Nephron (organoid): ENCODE results near the gene GJC1.
A peak's percentile ranks its signal among the peaks of the same experiment; 100 is the strongest.
"Not testable (repeated sequence)": the region's sequence is repeated elsewhere in the genome, so short reads cannot be mapped to it uniquely, and the experiment has no call there.

Source experiments
- H3K27ac Mint-ChIP-seq, 3 experiments: 2 replicates each; pipeline ENCODE4 v1.8.0; 2020; ENCODE audit warnings: mixed read lengths in 3 of 3, mild to moderate bottlenecking in 2 of 3, moderate library complexity in 1 of 3
- H3K27me3 Mint-ChIP-seq: 2 replicates; pipeline ENCODE4 v1.8.0; 2021; ENCODE audit warnings: low read depth, mild to moderate bottlenecking, moderate library complexity, mixed read lengths
- H3K36me3 Mint-ChIP-seq: 2 replicates; pipeline ENCODE4 v1.8.0; 2020; ENCODE audit warnings: low read depth, mixed read lengths
- H3K4me1 Mint-ChIP-seq: 2 replicates; pipeline ENCODE4 v1.8.0; 2020; ENCODE audit warnings: mixed read lengths
- H3K4me3 Mint-ChIP-seq, 3 experiments: 2 replicates each; pipeline ENCODE4 v1.8.0; 2020; ENCODE audit warnings: mild to moderate bottlenecking in 3 of 3, mixed read lengths in 3 of 3, moderate library complexity in 2 of 3
- H3K9me3 Mint-ChIP-seq: 2 replicates; pipeline ENCODE4 v1.8.0; 2020; ENCODE audit warnings: mixed read lengths
- TF ChIP-seq, protein P1 (sequence below), 3 experiments: fragments of 200-600 bp; sonication (generic); IDR thresholded peaks; one replicate each; pipeline ENCODE4 v1.5.0; 2021; ENCODE audit warnings: antibody characterized with exemption in 3 of 3; ENCODE audit not compliant: unreplicated experiment in 3 of 3

The GJC1 gene

DNA sequence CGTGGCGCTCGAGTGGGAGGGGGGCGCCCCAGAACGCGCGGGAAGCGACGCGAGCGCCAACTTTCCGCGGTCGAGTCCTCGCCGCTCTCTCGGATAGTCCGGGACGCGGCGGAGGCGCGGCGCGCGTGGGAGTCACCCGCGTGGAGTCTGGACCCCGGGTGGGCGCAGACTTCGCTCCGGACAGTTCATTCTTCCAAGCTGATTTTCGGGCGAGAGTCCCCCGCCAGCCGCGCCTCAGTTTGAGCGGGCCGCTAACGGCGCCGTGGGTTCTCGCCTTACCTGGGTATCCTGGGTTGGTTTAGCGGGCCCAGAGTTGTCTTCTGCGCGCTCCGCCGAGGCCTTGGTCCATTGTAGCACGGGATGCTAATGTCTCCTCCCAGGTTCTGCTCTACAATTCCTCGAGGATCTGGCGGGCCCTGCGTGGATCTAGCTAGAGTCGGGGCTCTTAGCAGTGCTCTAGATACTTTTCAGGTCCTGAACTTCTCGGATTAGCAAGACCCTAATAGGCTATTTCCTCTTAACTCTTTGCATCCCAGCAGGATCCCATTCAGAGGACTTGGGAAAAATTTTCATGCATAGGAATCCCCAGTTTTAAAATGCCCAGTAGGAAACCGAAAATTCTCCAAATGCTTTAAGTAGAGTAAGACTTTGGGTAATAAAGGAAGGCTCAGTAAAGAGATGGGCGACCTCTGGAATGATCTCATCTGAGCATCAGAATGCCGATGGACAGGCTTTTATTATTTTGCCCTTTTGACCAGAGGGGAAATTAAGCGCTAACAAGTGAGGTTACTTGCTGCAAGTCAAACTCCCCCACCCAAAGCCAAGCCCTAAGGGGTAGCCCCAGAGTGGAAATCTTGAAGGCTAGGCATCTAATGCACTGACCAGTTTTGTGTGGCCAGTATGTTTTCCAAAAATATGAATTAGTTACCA is 537 bp upstream of the GJC1 start:
- no peaks in the 10 kb centered on the region for H3K9me3 Mint-ChIP-seq
- peaks cover 12% of the 10 kb centered on the region for H3K4me1 Mint-ChIP-seq
- H3K27ac Mint-ChIP-seq, result peak overlapping the region; percentile 90 to 97 (median 93)
- H3K4me3 Mint-ChIP-seq, result peak overlapping the region; percentile 90 to 94 (median 92)
- no peaks in the 10 kb centered on the region for H3K36me3 Mint-ChIP-seq
- H3K27me3 Mint-ChIP-seq, result no peaks in the 10 kb centered on the region
- TF ChIP-seq, protein P1, sequence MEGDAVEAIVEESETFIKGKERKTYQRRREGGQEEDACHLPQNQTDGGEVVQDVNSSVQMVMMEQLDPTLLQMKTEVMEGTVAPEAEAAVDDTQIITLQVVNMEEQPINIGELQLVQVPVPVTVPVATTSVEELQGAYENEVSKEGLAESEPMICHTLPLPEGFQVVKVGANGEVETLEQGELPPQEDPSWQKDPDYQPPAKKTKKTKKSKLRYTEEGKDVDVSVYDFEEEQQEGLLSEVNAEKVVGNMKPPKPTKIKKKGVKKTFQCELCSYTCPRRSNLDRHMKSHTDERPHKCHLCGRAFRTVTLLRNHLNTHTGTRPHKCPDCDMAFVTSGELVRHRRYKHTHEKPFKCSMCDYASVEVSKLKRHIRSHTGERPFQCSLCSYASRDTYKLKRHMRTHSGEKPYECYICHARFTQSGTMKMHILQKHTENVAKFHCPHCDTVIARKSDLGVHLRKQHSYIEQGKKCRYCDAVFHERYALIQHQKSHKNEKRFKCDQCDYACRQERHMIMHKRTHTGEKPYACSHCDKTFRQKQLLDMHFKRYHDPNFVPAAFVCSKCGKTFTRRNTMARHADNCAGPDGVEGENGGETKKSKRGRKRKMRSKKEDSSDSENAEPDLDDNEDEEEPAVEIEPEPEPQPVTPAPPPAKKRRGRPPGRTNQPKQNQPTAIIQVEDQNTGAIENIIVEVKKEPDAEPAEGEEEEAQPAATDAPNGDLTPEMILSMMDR (IDR thresholded peaks at IDR 0.05; ENCODE audit: unreplicated experiment in 3 of 3), result no peak

DNA sequence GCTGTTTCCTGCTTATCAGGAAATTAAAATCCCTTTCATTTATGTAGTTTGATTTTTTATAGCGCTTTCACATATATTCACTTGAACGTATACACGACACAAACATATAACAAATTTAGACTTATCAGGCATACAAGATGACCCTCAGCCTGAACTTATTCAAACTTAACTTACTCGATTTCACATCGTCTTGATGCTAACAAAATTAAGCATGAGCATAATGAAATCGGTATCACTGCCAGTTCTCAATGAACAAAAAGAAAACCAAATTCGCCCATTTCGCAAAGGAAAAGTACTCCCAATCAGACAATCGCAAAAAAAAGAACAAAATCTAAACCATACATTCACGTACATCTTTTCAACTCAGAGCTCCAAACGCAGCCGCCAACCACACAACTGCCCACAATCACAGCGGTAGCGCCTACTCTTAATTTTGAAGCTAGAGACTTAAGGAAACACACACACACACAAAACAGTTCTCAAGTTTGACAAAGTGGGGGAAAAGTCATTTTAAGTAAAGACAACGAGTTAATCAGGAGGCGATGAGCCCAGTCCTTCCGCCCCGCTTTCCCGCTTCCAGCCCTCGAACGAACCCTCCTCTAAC is 1.1 kb downstream of the GJC1 start:
- H3K36me3 Mint-ChIP-seq, result no peaks in the 10 kb centered on the region
- TF ChIP-seq, protein P1 (IDR thresholded peaks at IDR 0.05; ENCODE audit: unreplicated experiment in 3 of 3), result no peak

DNA sequence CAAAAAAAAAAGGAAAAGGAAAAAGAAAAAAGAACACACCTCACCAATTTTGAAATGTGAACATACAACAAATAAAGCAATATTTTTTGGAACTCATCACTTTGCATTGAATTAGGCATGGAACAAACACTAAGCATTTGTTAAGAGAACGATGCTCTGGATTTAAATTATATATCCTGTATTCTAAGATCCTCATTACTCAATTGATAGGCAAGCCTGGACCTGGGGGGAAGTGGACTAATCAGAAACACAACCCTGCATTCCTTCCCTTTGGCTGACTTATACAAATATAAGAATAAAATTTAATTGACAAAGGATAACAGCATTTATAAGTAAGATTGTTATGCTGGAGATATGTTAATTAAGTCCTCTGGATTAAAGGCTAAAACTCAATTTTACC is 2.2 kb downstream of the GJC1 start:
- TF ChIP-seq, protein P1 (IDR thresholded peaks at IDR 0.05; ENCODE audit: unreplicated experiment in 3 of 3), result no peak
- Mint-ChIP-seq H3K27ac (no peak overlapping the region), H3K9me3 (no peaks in the 10 kb centered on the region), H3K27me3 (no peaks in the 10 kb centered on the region), H3K36me3 (no peaks in the 10 kb centered on the region), H3K4me3 (peak overlapping the region; percentile 70 to 98 (median 86)), H3K4me1 (peaks cover 12% of the 10 kb centered on the region)

More for the DNA sequence above, 1.1 kb downstream of the GJC1 start:
- H3K9me3 Mint-ChIP-seq, result no peaks in the 10 kb centered on the region
- peak overlapping the region; percentile 86 to 98 (median 95) for H3K4me3 Mint-ChIP-seq
- no peaks in the 10 kb centered on the region for H3K27me3 Mint-ChIP-seq
- H3K27ac Mint-ChIP-seq, result peak overlapping the region; percentile 91 to 94 (median 91)
- H3K4me1 Mint-ChIP-seq, result peaks cover 12% of the 10 kb centered on the region

DNA sequence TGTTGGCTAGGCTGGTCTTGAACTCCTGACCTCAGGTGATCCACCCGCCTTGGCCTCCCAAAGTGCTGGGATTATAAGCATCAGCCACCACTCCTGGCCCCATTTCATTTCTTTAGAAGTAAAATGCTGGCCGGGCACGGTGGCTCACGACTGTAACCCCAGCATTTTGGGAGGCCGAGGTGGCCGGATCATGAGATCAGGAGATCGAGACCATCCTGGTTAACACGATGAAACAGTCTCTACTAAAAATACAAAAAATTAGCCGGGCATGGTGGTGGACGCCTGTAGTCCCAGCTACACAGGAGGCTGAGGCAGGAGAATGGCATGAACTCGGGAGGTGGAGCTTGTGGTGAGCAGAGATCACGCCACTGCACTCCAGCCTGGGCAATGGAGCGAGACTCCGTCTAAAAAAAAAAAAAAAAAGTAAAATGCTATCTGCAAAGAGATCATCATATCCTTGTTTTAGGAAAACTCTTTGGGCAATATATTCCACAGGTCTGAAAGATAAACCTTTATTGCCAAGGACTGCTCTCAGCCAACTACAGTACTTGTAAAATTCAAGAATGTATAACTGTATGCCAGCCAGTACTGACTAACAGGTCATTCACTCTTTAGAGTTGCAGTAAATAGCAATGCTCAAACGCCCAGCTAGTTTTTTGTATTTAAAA is 3.8 kb downstream of the GJC1 start:
- no peaks in the 10 kb centered on the region for H3K9me3 Mint-ChIP-seq
- H3K4me1 Mint-ChIP-seq, result peaks cover 12% of the 10 kb centered on the region

DNA sequence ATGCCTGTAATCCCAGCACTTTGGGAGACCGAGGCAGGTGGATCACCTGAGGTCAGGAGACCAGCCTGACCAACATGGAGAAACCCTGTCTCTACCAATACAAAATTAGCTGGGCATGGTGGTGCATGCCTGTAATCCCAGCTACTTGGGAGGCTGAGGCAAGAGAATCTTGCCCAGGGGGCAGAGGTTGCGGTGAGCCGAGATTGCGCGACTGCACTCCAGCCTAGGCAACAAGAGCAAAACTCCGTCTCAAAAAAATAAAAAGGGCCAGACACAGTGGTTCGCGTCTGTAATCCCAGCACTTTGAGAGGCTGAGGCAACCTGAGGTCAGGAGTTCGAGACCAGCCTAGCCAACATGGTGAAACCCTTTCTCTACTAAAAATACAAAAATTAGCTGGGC is 4.9 kb downstream of the GJC1 start:
- H3K27me3 Mint-ChIP-seq, H3K9me3 Mint-ChIP-seq, H3K36me3 Mint-ChIP-seq, H3K27ac Mint-ChIP-seq, H3K4me3 Mint-ChIP-seq: not testable (repeated sequence)
- peaks cover 12% of the 10 kb centered on the region for H3K4me1 Mint-ChIP-seq

More for the DNA sequence above, 3.8 kb downstream of the GJC1 start:
- no peak overlapping the region for H3K27ac Mint-ChIP-seq
- no peaks in the 10 kb centered on the region for H3K27me3 Mint-ChIP-seq
- H3K4me3 Mint-ChIP-seq, result no peak overlapping the region
- H3K36me3 Mint-ChIP-seq, result peaks cover 3% of the 10 kb centered on the region
- TF ChIP-seq, protein P1 (IDR thresholded peaks at IDR 0.05; ENCODE audit: unreplicated experiment in 3 of 3), result no peak

DNA sequence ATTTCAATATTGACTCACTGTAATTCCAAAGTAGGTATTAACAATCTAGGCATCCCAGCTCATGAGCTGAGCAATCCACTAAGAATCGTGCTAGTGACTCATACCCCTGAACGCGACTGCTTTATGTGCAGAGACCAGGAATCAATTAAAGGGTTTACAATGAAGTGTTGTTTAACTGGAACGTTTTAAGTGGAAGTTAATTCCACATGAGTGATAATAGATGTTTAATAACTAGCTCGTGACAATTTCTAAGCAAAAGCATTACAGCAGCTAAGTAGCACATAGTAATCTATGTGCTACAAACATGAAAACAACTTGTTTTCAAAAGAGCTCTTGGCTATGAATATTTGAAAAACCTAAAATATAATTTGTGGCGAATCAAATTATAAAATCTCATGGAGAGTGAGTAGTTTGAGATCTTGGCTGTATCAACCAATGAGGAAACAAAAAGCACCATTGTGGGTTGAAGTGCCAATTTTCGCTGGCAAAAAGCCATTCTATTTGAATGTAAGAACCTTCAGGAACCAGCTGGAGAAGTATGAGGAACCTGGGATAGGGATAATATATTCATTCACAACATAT is 9.4 kb downstream of the GJC1 start:
- TF ChIP-seq, protein P1 (IDR thresholded peaks at IDR 0.05; ENCODE audit: unreplicated experiment in 3 of 3), result no peak
- Mint-ChIP-seq H3K4me1 (no peaks in the 10 kb centered on the region), H3K27me3 (no peaks in the 10 kb centered on the region), H3K4me3 (no peak overlapping the region), H3K9me3 (no peaks in the 10 kb centered on the region), H3K36me3 (peaks cover 11% of the 10 kb centered on the region), H3K27ac (no peak overlapping the region)

DNA sequence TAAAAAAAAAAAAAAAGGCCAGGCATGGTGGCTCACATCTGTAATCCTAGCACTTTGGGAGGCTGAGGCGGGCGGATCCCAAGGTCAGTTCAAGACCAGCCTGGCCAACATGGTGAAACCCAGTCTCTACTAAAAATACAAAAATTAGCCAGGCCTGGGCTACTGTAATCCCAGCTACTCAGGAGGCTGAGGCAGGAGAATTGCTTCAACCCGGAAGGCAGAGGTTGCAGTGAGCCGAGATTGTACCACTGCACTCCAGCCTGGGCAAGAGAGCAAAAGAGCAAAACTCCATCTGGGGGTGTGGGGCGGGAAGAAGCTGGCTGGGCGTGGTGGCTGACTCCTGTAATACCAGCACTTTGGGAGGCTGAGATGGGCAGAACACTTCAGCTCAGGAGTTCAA is 11.6 kb downstream of the GJC1 start:
- not testable (repeated sequence) for H3K9me3 Mint-ChIP-seq

More for the DNA sequence above, 11.6 kb downstream of the GJC1 start:
- H3K27me3 Mint-ChIP-seq, H3K4me3 Mint-ChIP-seq, H3K27ac Mint-ChIP-seq, H3K4me1 Mint-ChIP-seq: not testable (repeated sequence)
- peaks cover 11% of the 10 kb centered on the region for H3K36me3 Mint-ChIP-seq
